GM18868 (cell line): ENCODE results near the gene PIH1D2.
"Not testable (repeated sequence)": the region's sequence is repeated elsewhere in the genome, so short reads cannot be mapped to it uniquely, and the experiment has no call there.

ENCODE experiments used
- ATAC-seq: cut with Tn5 transposase; IDR thresholded peaks from one replicate; pipeline ENCODE4 v1.9.1; 2021; ENCODE audit warnings: mild to moderate bottlenecking, moderate library complexity; ENCODE audit not compliant: unreplicated experiment

Gene PIH1D2

GRCh38 chr11:112058103-112058502, 15.7 kb downstream of the PIH1D2 start:
- ATAC-seq: no peak

GRCh38 chr11:112057170-112057569, 16.6 kb downstream of the PIH1D2 start:
- ATAC-seq: no peak

- no peak for ATAC-seq
These were observed 22.0 kb downstream of the PIH1D2 start for GRCh38 chr11:112051768-112052167.

GRCh38 chr11:112050721-112051120, 23.1 kb downstream of the PIH1D2 start:
- peak; percentile 77 for ATAC-seq

GRCh38 chr11:112049777-112050176, 24.0 kb downstream of the PIH1D2 start:
- ATAC-seq: no peak

GRCh38 chr11:112048256-112048655, 25.6 kb downstream of the PIH1D2 start:
- ATAC-seq: not testable (repeated sequence)

GRCh38 chr11:112046647-112047046, 27.2 kb downstream of the PIH1D2 start:
- not testable (repeated sequence) for ATAC-seq

- ATAC-seq: no peak
These were observed 28.9 kb downstream of the PIH1D2 start for GRCh38 chr11:112044961-112045360.

GRCh38 chr11:112042961-112043304, 30.9 kb downstream of the PIH1D2 start:
- ATAC-seq: no peak

GRCh38 chr11:112042161-112042960, 31.5 kb downstream of the PIH1D2 start:
- ATAC-seq: no peak

- ATAC-seq: no peak
These were observed 36.3 kb downstream of the PIH1D2 start for GRCh38 chr11:112037527-112037926.

- no peak for ATAC-seq
These were observed 39.9 kb downstream of the PIH1D2 start for GRCh38 chr11:112033902-112034301.

- ATAC-seq: no peak
These were observed 44.4 kb downstream of the PIH1D2 start for GRCh38 chr11:112029460-112029859.

- not testable (repeated sequence) for ATAC-seq
These were observed 46.9 kb downstream of the PIH1D2 start for GRCh38 chr11:112026784-112027410.

- no peak for ATAC-seq
These were observed 48.1 kb downstream of the PIH1D2 start for GRCh38 chr11:112025707-112026106.

- ATAC-seq: peak; percentile 69
These were observed 48.8 kb downstream of the PIH1D2 start, which contains the start of gene DLAT for GRCh38 chr11:112024773-112025678. Gene DLAT (plus strand): TSS chr11:112025408. CDS start chr11:112025473, 65 bp downstream.

- ATAC-seq: peak; percentile 69
These were observed 49.5 kb downstream of the PIH1D2 start for GRCh38 chr11:112024178-112024772.

GRCh38 chr11:112023104-112023503, 50.7 kb downstream of the PIH1D2 start:
- no peak for ATAC-seq

GRCh38 chr11:112019066-112019465, 54.8 kb downstream of the PIH1D2 start:
- ATAC-seq: no peak
